Sigmoid colon (tissue), 7 donors: Measurements from ENCODE around the gene SARNP. TPM values are rescaled to one million over a fixed set of nuclear protein-coding genes. Genes with fewer than 3 reads are reported as not detected.

Source experiments
- DNase-seq: peaks from one replicate; pipeline ENCODE4 v3.0.0-alpha.2; 2019
- H3K27ac ChIP-seq, 4 donors: fragments of 200-600 bp; sonication (generic); one replicate each; pipeline ENCODE4 v1.5.1; 2016 to 2019; ENCODE audit warnings: mild to moderate bottlenecking in 1 of 4
- H3K27me3 ChIP-seq, 3 donors: fragments of 200-600 bp; sonication (generic); one replicate each; pipeline ENCODE4 v1.5.1; 2019; ENCODE audit warnings: mild to moderate bottlenecking in 1 of 3
- H3K36me3 ChIP-seq, 4 donors: fragments of 200-600 bp; sonication (generic); one replicate each; pipeline ENCODE4 v1.5.1; 2016 to 2019
- H3K4me1 ChIP-seq, 4 donors: fragments of 200-600 bp; sonication (generic); one replicate each; pipeline ENCODE4 v1.5.1; 2017 to 2019
- H3K4me3 ChIP-seq, 4 donors: fragments of 200-600 bp; sonication (generic); one replicate each; pipeline ENCODE4 v1.5.1; 2017 to 2019; ENCODE audit warnings: mild to moderate bottlenecking in 2 of 4, moderate library complexity in 1 of 4
- H3K9me3 ChIP-seq, 4 donors: fragments of 200-600 bp in 3 of 4; sonication (generic) in 3 of 4; one replicate each; pipeline versions ENCODE4 v1.5.1 to v1.6.1; 2013 to 2019
- CTCF ChIP-seq, 4 experiments: fragments of 450-650 bp in 3 of 4; fragments of 200-600 bp in 1 of 4; IDR thresholded peaks; one replicate each; pipeline ENCODE4 v1.5.1; 2016 to 2019; ENCODE audit warnings: antibody characterized with exemption in 4 of 4, mild to moderate bottlenecking in 3 of 4, moderate library complexity in 2 of 4
- EP300 ChIP-seq, 4 donors: sonication (generic); formaldehyde crosslinking; IDR thresholded peaks; one replicate each; pipeline ENCODE4 v1.6.1; 2017; ENCODE audit warnings: antibody characterized with exemption in 4 of 4
- POLR2A ChIP-seq, 2 donors: fragments of 450-650 bp; IDR thresholded peaks; one replicate each; pipeline ENCODE4 v1.6.1; 2016; ENCODE audit warnings: antibody characterized with exemption in 2 of 2, mild to moderate bottlenecking in 2 of 2, moderate library complexity in 2 of 2
- POLR2AphosphoS5 ChIP-seq, 4 donors: sonication (generic); formaldehyde crosslinking; IDR thresholded peaks; one replicate each; pipeline ENCODE4 v1.6.1; 2017; ENCODE audit warnings: antibody characterized with exemption in 4 of 4
- whole genome bisulfite sequencing, 2 donors: extraction: QIAGEN DNeasy Blood & Tissue Kit; methylation state at CpG; one replicate each; pipeline ENCODE4 v1.1.7; 2013; 5-methylcytosine and 5-hydroxymethylcytosine counted together
- intact Hi-C: fragments of 100-400 bp; cut with DNase I; formaldehyde crosslinking; loops from one replicate; pipeline ENCODE4 v1.15.1; 2023
- polyA plus RNA-seq, 3 donors: library from polyadenylated mRNA; stranded (reverse); fragments of 200-250 nt; gene quantifications; one replicate each; pipeline ENCODE4 v1.2.3, GENCODE V29; 2013
- total RNA-seq, 4 donors: library from RNA; depleted of rRNA; stranded (reverse); fragments of >200 nt; gene quantifications; one replicate each; pipeline ENCODE4 v1.1.0, GENCODE V29; 2016
- donor health status: healthy with polysubstance abuse.
- donor health status: Bipolar disorder and iron deficiency.
- donor health status: healthy.

The SARNP gene
- total and polyA plus RNA-seq, 7 donors, result 49.0 to 106 (median 81.9) TPM

DNA sequence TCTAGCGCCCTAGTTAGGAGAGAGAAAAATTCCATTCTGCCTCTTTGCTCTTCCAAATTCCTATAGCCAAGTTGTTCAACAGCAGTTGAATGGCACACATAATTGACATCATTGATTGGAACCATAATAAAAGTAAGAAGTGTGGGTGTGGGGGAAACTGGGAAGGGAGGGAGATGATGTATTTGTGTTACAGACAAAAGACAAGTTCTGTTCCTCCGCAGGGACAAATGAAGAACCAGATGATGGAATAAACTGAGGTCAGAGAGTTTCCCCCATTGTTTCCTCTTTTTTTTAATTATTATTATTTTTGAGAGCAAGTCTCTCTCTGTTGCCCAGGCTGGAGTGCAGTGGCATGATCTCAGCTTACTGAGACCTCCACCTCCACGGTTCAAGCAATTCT is 39.7 kb downstream of the SARNP start:
- intact Hi-C loops, result no loop called here
- no peak overlapping the region for H3K4me3 ChIP-seq
- DNase-seq, result no peak
- no peaks in the 10 kb centered on the region for H3K4me1 ChIP-seq
- no peak overlapping the region for H3K27ac ChIP-seq
- H3K36me3 ChIP-seq, result peaks cover 5 to 68% (median 12%) of the 10 kb centered on the region in 4 donors
- 96% methylated on average over 3 of the region's 3 CpGs for WGBS, 2 donors
- H3K9me3 ChIP-seq, result no peaks in the 10 kb centered on the region
- no peak for TF ChIP-seq POLR2A (IDR thresholded peaks at IDR 0.05)
- no peak for TF ChIP-seq CTCF (IDR thresholded peaks at IDR 0.05)
- TF ChIP-seq EP300 (IDR thresholded peaks at IDR 0.05), result no peak
- TF ChIP-seq POLR2AphosphoS5 (IDR thresholded peaks at IDR 0.05), result no peak
- no peaks in the 10 kb centered on the region for H3K27me3 ChIP-seq

GRCh38 chr12:55771736-55772135 is 45.8 kb downstream of the SARNP start:
- intact Hi-C loops, result no loop called here
- peaks cover 4 to 54% (median 10%) of the 10 kb centered on the region in 4 donors for H3K36me3 ChIP-seq
- no peak overlapping the region for H3K27ac ChIP-seq
- TF ChIP-seq POLR2AphosphoS5 (IDR thresholded peaks at IDR 0.05), result no peak
- no peak for TF ChIP-seq EP300 (IDR thresholded peaks at IDR 0.05)
- TF ChIP-seq CTCF (IDR thresholded peaks at IDR 0.05), result no peak
- no peak for TF ChIP-seq POLR2A (IDR thresholded peaks at IDR 0.05)
- H3K4me1 ChIP-seq, result no peaks in the 10 kb centered on the region
- no peaks in the 10 kb centered on the region for H3K27me3 ChIP-seq
- H3K9me3 ChIP-seq, result no peaks in the 10 kb centered on the region
- no peak for DNase-seq
- H3K4me3 ChIP-seq, result no peak overlapping the region
- 89 to 93% methylated on average over 6 of the region's 6 CpGs for whole genome bisulfite sequencing, 2 donors

DNA sequence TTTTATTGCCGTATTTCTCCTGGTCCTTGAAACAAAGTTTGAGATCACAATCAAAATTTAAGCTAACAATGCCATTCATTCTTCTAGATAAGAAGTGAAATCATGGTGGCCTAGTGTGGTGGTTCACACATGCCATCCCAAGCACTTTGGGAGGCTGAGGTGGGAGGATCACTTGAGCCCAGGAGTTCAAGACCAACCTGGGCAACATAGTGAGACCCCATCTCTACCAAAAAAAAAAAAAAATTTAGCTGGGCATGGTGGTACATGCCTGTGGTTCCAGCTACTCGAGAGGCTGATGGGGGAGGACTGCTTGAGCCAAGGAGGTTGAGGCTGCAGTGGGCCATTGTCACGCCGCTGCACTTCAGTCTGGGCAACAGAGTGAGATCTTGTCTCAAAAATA is 50.4 kb downstream of the SARNP start:
- DNase-seq, result no peak
- Histone ChIP-seq H3K4me3 (no peak overlapping the region), H3K9me3 (no peaks in the 10 kb centered on the region), H3K4me1 (no peaks in the 10 kb centered on the region), H3K27ac (no peak overlapping the region), H3K27me3 (no peaks in the 10 kb centered on the region), H3K36me3 (peaks cover 0 to 54% (median 10%) of the 10 kb centered on the region in 4 donors)
- intact Hi-C loops, result no loop called here
- TF ChIP-seq POLR2A (IDR thresholded peaks at IDR 0.05), result no peak
- no peak for TF ChIP-seq CTCF (IDR thresholded peaks at IDR 0.05)
- TF ChIP-seq EP300 (IDR thresholded peaks at IDR 0.05), result no peak
- no peak for TF ChIP-seq POLR2AphosphoS5 (IDR thresholded peaks at IDR 0.05)
- 88 to 96% methylated on average over 4 of the region's 4 CpGs for WGBS, 2 donors

DNA sequence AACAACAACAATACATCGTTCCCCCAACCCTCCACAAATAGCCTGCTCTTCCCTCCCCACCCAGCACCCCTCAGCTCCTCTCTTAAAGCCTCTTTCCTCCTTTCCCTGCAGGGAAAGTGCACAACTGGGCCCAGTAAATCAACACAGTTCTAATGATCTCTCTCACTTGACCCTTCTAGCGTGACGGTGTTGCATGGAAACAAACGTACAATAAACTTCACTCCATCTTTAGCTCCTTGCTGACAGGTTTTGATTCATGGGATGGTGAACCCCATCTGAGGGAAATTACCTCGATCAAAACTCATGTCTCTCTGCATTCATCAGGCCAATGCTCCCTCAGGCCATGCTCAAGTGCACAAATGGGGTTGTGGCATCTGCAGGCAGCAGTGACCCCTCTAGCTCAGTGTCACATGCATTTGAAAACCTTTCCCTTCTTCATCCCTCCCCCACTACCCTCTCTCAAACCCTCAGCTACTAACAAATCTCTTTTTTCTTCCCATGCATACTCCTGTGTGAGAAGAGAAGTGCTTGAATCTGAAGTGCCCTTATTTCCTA is 51.7 kb downstream of the SARNP start:
- H3K36me3 ChIP-seq, result peaks cover 0 to 42% (median under 1%) of the 10 kb centered on the region in 4 donors
- DNase-seq, result no peak
- 85 to 88% methylated on average over 5 of the region's 5 CpGs for WGBS, 2 donors

More for the DNA sequence above, 51.7 kb downstream of the SARNP start:
- H3K27ac ChIP-seq, result no peak overlapping the region
- no peaks in the 10 kb centered on the region for H3K4me1 ChIP-seq
- H3K9me3 ChIP-seq, result no peaks in the 10 kb centered on the region
- intact Hi-C loops, result no loop called here
- TF ChIP-seq POLR2A (IDR thresholded peaks at IDR 0.05) (no peak), POLR2AphosphoS5 (IDR thresholded peaks at IDR 0.05) (no peak), CTCF (IDR thresholded peaks at IDR 0.05) (no peak), EP300 (IDR thresholded peaks at IDR 0.05) (no peak)
- H3K27me3 ChIP-seq, result no peaks in the 10 kb centered on the region
- no peak overlapping the region for H3K4me3 ChIP-seq
